Skeletal muscle cell (primary cell): ENCODE results near the gene C5.
A peak's percentile ranks its signal among the peaks of the same experiment; 100 is the strongest.

Experiments
- DNase-seq: peaks from one replicate; pipeline ENCODE4 v3.0.0-alpha.2; 2010; ENCODE audit warnings: low read depth
- H3K4me3 ChIP-seq: 2 replicates; pipeline ENCODE4 v1.5.1; 2011; ENCODE audit warnings: low read depth, mild to moderate bottlenecking, control low read depth, low read length, moderate library complexity

Gene C5

DNA sequence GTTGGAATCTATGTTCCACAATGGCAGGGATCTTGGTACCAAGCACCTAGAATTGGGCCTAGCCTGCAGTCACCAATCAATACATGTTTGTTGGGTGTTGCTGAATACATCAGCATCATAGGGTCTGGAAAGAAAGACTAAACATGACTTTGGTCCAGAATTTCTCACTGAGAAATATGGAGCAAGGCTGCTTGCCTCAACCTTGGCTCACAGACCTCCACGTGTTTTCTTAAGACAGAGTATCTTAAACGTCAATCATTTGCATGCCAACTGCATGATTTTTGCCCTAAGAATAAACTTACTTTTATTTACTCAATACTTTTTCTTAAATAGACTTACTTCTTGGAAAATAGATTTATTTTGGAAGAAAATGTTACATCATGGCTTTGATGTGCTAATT is 100.8 kb downstream of the C5 start:
- no peak overlapping the region for H3K4me3 ChIP-seq
- DNase-seq = no peak

DNA sequence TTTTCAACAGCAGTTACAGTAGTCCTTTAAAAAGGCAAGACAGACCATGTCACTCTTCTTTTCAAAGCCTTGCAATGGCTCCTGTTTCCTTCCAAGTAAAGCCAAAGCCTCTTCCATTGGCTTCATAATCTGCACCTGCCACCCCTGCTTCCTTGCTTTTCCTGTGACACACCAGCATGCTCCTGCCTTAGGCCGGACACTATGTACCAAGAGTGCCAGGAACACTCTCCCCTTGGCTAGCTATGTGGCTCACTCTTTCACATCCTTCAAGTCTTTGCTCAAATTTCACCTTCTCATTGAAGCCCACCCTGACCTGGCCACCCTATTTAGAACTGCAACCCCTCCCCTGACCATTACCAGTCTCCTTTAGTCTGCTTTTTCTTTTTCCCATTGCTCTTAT is 101.3 kb downstream of the C5 start:
- no peak for DNase-seq
- no peak overlapping the region for H3K4me3 ChIP-seq

GRCh38 chr9:120947222-120947621 is 102.9 kb downstream of the C5 start:
- no peak for DNase-seq
- H3K4me3 ChIP-seq = no peak overlapping the region

GRCh38 chr9:120946259-120946658 is 103.8 kb downstream of the C5 start:
- no peak for DNase-seq

DNA sequence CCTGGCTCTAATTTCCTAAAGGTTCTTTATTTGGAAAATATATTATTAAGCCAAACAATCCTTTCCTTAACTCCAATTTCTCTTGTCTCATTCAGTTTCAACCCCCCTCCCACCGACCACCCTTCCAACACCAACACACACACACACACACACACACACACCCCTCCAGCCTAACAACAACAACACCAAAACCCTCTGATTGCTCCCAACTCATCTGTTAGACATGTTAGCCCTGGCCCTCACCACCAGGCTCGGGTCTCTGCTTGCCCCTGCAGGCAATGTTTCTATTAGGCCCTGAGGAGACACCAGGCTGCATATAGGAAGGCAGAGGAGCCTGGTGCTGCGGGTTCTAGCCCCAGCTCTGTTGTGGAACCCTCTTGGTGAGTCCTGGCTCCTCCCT is 105.1 kb downstream of the C5 start:
- DNase-seq = no peak
- no peak overlapping the region for H3K4me3 ChIP-seq

More at GRCh38 chr9:120946259-120946658, 103.8 kb downstream of the C5 start:
- H3K4me3 ChIP-seq = no peak overlapping the region

- DNase-seq = no peak
- no peak overlapping the region for H3K4me3 ChIP-seq
These were observed 105.6 kb downstream of the C5 start for GRCh38 chr9:120944434-120944843.

- no peak overlapping the region for H3K4me3 ChIP-seq
- no peak for DNase-seq
These were observed 107.7 kb downstream of the C5 start for GRCh38 chr9:120942186-120943001.

GRCh38 chr9:120941046-120941770 is 108.9 kb downstream of the C5 start:
- DNase-seq = no peak

GRCh38 chr9:120940573-120940972 is 109.5 kb downstream of the C5 start:
- no peak overlapping the region for H3K4me3 ChIP-seq
- no peak for DNase-seq

More at GRCh38 chr9:120941046-120941770, 108.9 kb downstream of the C5 start:
- no peak overlapping the region for H3K4me3 ChIP-seq

DNA sequence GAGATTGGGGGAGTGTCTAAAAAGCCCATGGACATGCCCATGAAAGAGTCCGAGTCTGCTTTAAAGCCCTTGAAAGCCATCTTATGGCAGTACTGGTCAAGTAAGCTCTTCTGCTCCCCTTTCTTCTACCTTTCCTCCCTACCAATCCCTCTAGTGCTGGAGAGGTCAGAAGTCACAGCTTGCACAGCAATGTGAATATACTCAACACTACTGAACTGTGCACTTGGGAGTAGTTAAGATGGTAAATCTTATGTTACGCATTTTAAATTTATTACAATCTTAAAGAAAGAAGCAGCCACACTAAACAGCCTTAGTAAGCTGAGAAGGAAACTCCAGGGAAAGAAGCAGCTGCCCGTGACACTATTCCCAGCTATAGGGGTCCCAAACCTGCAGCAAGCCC is 111.2 kb downstream of the C5 start:
- no peak overlapping the region for H3K4me3 ChIP-seq
- no peak for DNase-seq

GRCh38 chr9:120937596-120937995 is 112.5 kb downstream of the C5 start:
- H3K4me3 ChIP-seq = no peak overlapping the region
- no peak for DNase-seq

- H3K4me3 ChIP-seq = no peak overlapping the region
- DNase-seq = no peak
These were observed 112.9 kb downstream of the C5 start for GRCh38 chr9:120937127-120937526.

GRCh38 chr9:120936764-120937122 is 113.3 kb downstream of the C5 start:
- H3K4me3 ChIP-seq = no peak overlapping the region
- DNase-seq = no peak

DNA sequence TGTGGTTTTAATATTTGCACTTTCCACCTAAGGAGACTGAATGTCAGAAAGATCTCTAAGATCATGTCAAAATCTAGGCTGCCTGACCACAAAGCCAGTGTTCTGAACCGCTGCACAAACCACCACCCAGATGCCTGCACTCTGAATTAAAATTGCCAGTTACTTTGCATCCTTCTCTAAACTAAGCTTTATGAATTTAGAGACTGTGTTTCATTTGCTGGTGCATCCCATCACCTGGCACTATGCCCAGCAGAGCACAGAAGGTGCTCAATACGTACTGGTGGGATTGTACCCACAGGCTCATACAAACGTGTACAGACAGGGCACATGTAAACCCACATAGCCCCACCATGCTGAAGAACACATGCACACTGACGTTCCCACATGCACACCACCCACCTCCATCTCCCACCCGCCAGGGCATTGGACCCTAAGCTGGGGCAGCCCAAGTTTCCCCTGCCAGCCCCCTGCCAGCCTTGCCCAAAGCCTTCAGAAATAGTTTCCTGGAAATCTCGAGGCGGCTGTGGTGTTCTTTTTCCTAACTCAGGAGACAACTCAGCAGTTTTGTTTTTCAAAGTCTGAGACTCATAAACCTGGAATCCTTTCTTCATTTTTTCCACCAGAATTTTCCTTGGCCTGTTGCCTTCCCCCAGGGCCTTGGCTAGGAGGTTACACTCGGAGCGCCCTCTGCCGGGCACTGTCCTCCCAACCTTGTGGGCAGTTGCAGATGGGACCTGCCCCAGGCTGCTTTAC is 113.9 kb downstream of the C5 start:
- DNase-seq = peak; percentile 74
- peak overlapping the region; percentile 40 for H3K4me3 ChIP-seq

- DNase-seq = peak; percentile 94
- H3K4me3 ChIP-seq = no peak overlapping the region
These were observed 114.7 kb downstream of the C5 start for GRCh38 chr9:120935383-120935857.

- no peak for DNase-seq
These were observed 115.8 kb downstream of the C5 start for GRCh38 chr9:120934281-120934680.

GRCh38 chr9:120933310-120934055 is 116.6 kb downstream of the C5 start:
- DNase-seq = no peak
- no peak overlapping the region for H3K4me3 ChIP-seq

More at GRCh38 chr9:120934281-120934680, 115.8 kb downstream of the C5 start:
- no peak overlapping the region for H3K4me3 ChIP-seq

DNA sequence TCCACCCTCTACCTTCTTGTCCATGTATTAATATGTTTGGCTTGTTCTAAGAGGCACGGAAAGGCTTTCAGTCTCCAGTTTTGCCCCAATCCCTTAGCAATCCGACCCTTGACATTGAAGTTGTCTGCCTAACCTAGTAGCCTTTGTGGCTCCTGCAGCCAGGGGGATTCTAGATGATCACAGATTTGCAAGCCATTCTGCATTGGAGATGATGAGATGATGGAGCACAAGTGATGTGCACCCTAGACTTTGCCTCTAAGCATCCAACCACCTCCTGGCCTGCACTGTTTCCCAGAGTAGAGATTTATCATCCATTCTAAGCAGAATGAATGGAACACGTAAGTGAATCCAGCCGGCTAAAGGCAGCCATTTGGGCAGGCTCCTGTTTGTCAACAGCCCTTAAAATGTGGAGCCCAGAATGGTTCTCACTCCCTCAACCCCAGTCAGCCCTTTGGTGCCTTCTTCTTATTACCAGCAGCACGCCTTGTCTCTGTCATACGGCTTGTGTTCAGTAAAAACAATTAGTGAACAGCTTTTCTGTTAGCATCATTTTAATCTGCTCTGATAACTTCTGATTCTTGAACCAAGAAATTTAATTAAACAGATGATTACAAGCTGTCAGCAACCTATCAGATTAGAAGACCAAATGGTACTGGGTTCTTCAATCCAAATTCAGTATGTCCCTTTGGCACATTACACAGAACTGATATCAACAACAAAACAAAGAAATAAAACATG is 117.8 kb downstream of the C5 start:
- no peak for DNase-seq
- no peak overlapping the region for H3K4me3 ChIP-seq
